H1 (cell line): Measurements from ENCODE around the gene A4GALT. TPM values are rescaled to one million over a fixed set of nuclear protein-coding genes. Genes with fewer than 3 reads are reported as not detected.

Source experiments
- polyA plus RNA-seq, 7 experiments: library from polyadenylated mRNA; depleted of rRNA in 3 of 7; stranded (reverse) in 5 of 7; unstranded in 2 of 7; fragments of >200 nt in 5 of 7; fragments of 200-250 nt in 2 of 7; gene quantifications; 1 replicate in 5 of 7; 2 replicates in 1 of 7; 4 replicates in 1 of 7; pipeline versions ENCODE4 v1.2.1 to v1.2.3, GENCODE V29; 2011 to 2013; ENCODE audit warnings: missing spikeins in 2 of 7, mixed read lengths in 2 of 7
- total RNA-seq: library from RNA; stranded (reverse); fragmentation: NEBNext Ultra II Directional; extraction: Animal tissue kit (Norgen Biotek cat#: 25700); gene quantifications from 2 replicates; pipeline ENCODE4 v1.2.1, GENCODE V29; 2021
- TF ChIP-seq, protein P1 (sequence below): fragments of 300-600 bp; sonication (generic); IDR thresholded peaks from 2 replicates; pipeline ENCODE4 v1.7.1; 2012; ENCODE audit warnings: low read length, moderate library complexity, mild to moderate bottlenecking, inconsistent platforms; ENCODE audit not compliant: insufficient replicate concordance

The A4GALT gene
- total and polyA plus RNA-seq, 2 of the 8 experiments (the other 6 are each of a cell fraction or from before 2014, with no cell fraction given), result 7.2 to 13.8 TPM

DNA sequence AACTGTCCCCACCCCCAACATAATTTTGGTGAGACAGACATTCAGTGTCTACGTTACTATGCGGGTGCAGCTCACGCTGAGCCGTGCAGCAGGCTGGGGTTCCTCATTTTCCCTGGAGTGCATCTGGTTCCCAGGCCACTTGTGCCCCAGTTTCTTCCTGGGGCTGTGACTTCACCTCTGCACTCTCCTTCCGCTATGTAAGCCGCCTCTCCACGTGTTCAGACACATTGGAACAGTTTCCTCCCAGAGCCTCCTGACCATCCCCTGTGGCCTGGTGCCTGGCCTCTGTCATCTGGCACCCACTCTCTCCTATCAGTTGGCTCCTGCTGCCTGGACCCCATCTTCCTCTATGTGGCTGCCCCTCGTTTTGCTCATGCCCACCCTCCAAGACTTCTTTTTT is 46.2 kb upstream of the A4GALT start (continued):
- TF ChIP-seq, protein P1, sequence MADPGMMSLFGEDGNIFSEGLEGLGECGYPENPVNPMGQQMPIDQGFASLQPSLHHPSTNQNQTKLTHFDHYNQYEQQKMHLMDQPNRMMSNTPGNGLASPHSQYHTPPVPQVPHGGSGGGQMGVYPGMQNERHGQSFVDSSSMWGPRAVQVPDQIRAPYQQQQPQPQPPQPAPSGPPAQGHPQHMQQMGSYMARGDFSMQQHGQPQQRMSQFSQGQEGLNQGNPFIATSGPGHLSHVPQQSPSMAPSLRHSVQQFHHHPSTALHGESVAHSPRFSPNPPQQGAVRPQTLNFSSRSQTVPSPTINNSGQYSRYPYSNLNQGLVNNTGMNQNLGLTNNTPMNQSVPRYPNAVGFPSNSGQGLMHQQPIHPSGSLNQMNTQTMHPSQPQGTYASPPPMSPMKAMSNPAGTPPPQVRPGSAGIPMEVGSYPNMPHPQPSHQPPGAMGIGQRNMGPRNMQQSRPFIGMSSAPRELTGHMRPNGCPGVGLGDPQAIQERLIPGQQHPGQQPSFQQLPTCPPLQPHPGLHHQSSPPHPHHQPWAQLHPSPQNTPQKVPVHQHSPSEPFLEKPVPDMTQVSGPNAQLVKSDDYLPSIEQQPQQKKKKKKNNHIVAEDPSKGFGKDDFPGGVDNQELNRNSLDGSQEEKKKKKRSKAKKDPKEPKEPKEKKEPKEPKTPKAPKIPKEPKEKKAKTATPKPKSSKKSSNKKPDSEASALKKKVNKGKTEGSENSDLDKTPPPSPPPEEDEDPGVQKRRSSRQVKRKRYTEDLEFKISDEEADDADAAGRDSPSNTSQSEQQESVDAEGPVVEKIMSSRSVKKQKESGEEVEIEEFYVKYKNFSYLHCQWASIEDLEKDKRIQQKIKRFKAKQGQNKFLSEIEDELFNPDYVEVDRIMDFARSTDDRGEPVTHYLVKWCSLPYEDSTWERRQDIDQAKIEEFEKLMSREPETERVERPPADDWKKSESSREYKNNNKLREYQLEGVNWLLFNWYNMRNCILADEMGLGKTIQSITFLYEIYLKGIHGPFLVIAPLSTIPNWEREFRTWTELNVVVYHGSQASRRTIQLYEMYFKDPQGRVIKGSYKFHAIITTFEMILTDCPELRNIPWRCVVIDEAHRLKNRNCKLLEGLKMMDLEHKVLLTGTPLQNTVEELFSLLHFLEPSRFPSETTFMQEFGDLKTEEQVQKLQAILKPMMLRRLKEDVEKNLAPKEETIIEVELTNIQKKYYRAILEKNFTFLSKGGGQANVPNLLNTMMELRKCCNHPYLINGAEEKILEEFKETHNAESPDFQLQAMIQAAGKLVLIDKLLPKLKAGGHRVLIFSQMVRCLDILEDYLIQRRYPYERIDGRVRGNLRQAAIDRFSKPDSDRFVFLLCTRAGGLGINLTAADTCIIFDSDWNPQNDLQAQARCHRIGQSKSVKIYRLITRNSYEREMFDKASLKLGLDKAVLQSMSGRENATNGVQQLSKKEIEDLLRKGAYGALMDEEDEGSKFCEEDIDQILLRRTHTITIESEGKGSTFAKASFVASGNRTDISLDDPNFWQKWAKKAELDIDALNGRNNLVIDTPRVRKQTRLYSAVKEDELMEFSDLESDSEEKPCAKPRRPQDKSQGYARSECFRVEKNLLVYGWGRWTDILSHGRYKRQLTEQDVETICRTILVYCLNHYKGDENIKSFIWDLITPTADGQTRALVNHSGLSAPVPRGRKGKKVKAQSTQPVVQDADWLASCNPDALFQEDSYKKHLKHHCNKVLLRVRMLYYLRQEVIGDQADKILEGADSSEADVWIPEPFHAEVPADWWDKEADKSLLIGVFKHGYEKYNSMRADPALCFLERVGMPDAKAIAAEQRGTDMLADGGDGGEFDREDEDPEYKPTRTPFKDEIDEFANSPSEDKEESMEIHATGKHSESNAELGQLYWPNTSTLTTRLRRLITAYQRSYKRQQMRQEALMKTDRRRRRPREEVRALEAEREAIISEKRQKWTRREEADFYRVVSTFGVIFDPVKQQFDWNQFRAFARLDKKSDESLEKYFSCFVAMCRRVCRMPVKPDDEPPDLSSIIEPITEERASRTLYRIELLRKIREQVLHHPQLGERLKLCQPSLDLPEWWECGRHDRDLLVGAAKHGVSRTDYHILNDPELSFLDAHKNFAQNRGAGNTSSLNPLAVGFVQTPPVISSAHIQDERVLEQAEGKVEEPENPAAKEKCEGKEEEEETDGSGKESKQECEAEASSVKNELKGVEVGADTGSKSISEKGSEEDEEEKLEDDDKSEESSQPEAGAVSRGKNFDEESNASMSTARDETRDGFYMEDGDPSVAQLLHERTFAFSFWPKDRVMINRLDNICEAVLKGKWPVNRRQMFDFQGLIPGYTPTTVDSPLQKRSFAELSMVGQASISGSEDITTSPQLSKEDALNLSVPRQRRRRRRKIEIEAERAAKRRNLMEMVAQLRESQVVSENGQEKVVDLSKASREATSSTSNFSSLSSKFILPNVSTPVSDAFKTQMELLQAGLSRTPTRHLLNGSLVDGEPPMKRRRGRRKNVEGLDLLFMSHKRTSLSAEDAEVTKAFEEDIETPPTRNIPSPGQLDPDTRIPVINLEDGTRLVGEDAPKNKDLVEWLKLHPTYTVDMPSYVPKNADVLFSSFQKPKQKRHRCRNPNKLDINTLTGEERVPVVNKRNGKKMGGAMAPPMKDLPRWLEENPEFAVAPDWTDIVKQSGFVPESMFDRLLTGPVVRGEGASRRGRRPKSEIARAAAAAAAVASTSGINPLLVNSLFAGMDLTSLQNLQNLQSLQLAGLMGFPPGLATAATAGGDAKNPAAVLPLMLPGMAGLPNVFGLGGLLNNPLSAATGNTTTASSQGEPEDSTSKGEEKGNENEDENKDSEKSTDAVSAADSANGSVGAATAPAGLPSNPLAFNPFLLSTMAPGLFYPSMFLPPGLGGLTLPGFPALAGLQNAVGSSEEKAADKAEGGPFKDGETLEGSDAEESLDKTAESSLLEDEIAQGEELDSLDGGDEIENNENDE, result no peak
